GM18505 (cell line): ENCODE results near the gene SLIT3.
"Not testable (repeated sequence)": the region's sequence is repeated elsewhere in the genome, so short reads cannot be mapped to it uniquely, and the experiment has no call there.

Source experiments
- ATAC-seq: cut with Tn5 transposase; IDR thresholded peaks from one replicate; pipeline ENCODE4 v1.9.1; 2021; ENCODE audit not compliant: unreplicated experiment
- POLR2A ChIP-seq: IDR thresholded peaks from 4 replicates; pipeline ENCODE4 v1.6.1; 2011; ENCODE audit warnings: borderline replicate concordance; ENCODE audit not compliant: insufficient read depth, insufficient read length; ENCODE audit errors: extremely low read depth

The SLIT3 gene

GRCh38 chr5:168648576-168648975 lies 652.4 kb downstream of the SLIT3 start:
- TF ChIP-seq POLR2A = no peak
- no peak for ATAC-seq

- no peak for TF ChIP-seq POLR2A
Measured at GRCh38 chr5:168648016-168648415, 652.9 kb downstream of the SLIT3 start.

GRCh38 chr5:168647083-168647482 lies 653.9 kb downstream of the SLIT3 start:
- TF ChIP-seq POLR2A = no peak
- no peak for ATAC-seq

More at GRCh38 chr5:168648016-168648415, 652.9 kb downstream of the SLIT3 start:
- no peak for ATAC-seq

- ATAC-seq = no peak
- TF ChIP-seq POLR2A = no peak
Measured at GRCh38 chr5:168646335-168646734, 654.6 kb downstream of the SLIT3 start.

- no peak for ATAC-seq
- no peak for TF ChIP-seq POLR2A
Measured at GRCh38 chr5:168645195-168645594, 655.7 kb downstream of the SLIT3 start.

GRCh38 chr5:168642019-168642418 lies 658.9 kb downstream of the SLIT3 start:
- TF ChIP-seq POLR2A = no peak
- no peak for ATAC-seq

- not testable (repeated sequence) for ATAC-seq
Measured at GRCh38 chr5:168638846-168639245, 662.1 kb downstream of the SLIT3 start.

GRCh38 chr5:168637793-168638192 lies 663.1 kb downstream of the SLIT3 start:
- TF ChIP-seq POLR2A = no peak
- ATAC-seq = no peak

GRCh38 chr5:168637281-168637680 lies 663.7 kb downstream of the SLIT3 start:
- no peak for TF ChIP-seq POLR2A
- ATAC-seq = no peak

- ATAC-seq = not testable (repeated sequence)
Measured at GRCh38 chr5:168630958-168631357, 670.0 kb downstream of the SLIT3 start.

- no peak for ATAC-seq
- no peak for TF ChIP-seq POLR2A
Measured at GRCh38 chr5:168624850-168625364, 676.0 kb downstream of the SLIT3 start.

- no peak for ATAC-seq
- no peak for TF ChIP-seq POLR2A
Measured at GRCh38 chr5:168620807-168621206, 680.1 kb downstream of the SLIT3 start.

GRCh38 chr5:168614661-168615060 lies 686.3 kb downstream of the SLIT3 start:
- no peak for TF ChIP-seq POLR2A
- no peak for ATAC-seq

GRCh38 chr5:168613996-168614395 lies 686.9 kb downstream of the SLIT3 start:
- no peak for TF ChIP-seq POLR2A
- ATAC-seq = no peak

GRCh38 chr5:168613396-168613795 lies 687.5 kb downstream of the SLIT3 start:
- no peak for ATAC-seq
- TF ChIP-seq POLR2A = no peak

- no peak for ATAC-seq
- no peak for TF ChIP-seq POLR2A
Measured at GRCh38 chr5:168612996-168613395, 687.9 kb downstream of the SLIT3 start.

- no peak for TF ChIP-seq POLR2A
Measured at GRCh38 chr5:168612123-168612522, 688.8 kb downstream of the SLIT3 start.

More at GRCh38 chr5:168612123-168612522, 688.8 kb downstream of the SLIT3 start:
- ATAC-seq = no peak
